ENCODE results near the gene CLBA1.

- no peak for TF ChIP-seq EZH2 (IDR thresholded peaks at IDR 0.05)
- no peak for TF ChIP-seq POLR2AphosphoS5 (IDR thresholded peaks at IDR 0.05; ENCODE audit: borderline replicate concordance, low read depth, low read length)
- no peak for TF ChIP-seq FOXP2 (optimal IDR thresholded peaks at IDR 0.05; ENCODE audit: control extremely low read depth, extremely low read length, insufficient read depth)
Measured at GRCh38 chr14:104981699-104982541, 3.7 kb upstream of the CLBA1 start.

Data from SK-N-MC (cell line).